Lower lobe of right lung (tissue), 2 donors: ENCODE measurements around the gene PCLO. TPM values are rescaled to one million over a fixed set of nuclear protein-coding genes. Genes with fewer than 3 reads are reported as not detected.

Experiments
- ATAC-seq, 2 donors: fragments of 200-7000 bp; cut with Tn5 transposase; one replicate each; pipeline ENCODE4 v1.9.1; 2020 to 2022; ENCODE audit warnings: mild to moderate bottlenecking in 2 of 2, moderate library complexity in 2 of 2
- DNase-seq: peaks from one replicate; pipeline ENCODE4 v3.0.0-alpha.2; 2020
- H3K27ac ChIP-seq: fragments of 200-600 bp; one replicate; pipeline ENCODE4 v1.8.0; 2022
- H3K27me3 ChIP-seq: fragments of 200-600 bp; one replicate; pipeline ENCODE4 v1.8.0; 2022; ENCODE audit warnings: low read depth
- H3K36me3 ChIP-seq: fragments of 200-600 bp; one replicate; pipeline ENCODE4 v1.8.0; 2022; ENCODE audit warnings: mild to moderate bottlenecking
- H3K4me1 ChIP-seq: fragments of 200-600 bp; one replicate; pipeline ENCODE4 v1.8.0; 2022
- H3K4me3 ChIP-seq: fragments of 200-600 bp; one replicate; pipeline ENCODE4 v1.8.0; 2022; ENCODE audit warnings: mild to moderate bottlenecking
- H3K9me3 ChIP-seq: fragments of 200-600 bp; one replicate; pipeline ENCODE4 v1.8.0; 2022
- intact Hi-C: fragments of 100-400 bp; cut with DNase I; formaldehyde crosslinking; loops from one replicate; pipeline ENCODE4 v1.11.0; 2022
- total RNA-seq: library from RNA; stranded (reverse); fragmentation: NEBNext Ultra II Directional; extraction: Animal tissue kit (Norgen Biotek cat#: 25700); gene quantifications from one replicate; pipeline ENCODE4 v1.2.1, GENCODE V29; 2021
- TF ChIP-seq, protein P1 (sequence below): fragments of 200-600 bp; IDR thresholded peaks from one replicate; pipeline ENCODE4 v1.8.0; 2022; ENCODE audit warnings: antibody characterized with exemption, mild to moderate bottlenecking
- donor health status: DM: no; HTN: yes; CAD: no; lungs with severe emphysema.

PCLO gene
- total RNA-seq, 1 donor from 2014 or later, result 2.9 TPM

- TF ChIP-seq, protein P1, sequence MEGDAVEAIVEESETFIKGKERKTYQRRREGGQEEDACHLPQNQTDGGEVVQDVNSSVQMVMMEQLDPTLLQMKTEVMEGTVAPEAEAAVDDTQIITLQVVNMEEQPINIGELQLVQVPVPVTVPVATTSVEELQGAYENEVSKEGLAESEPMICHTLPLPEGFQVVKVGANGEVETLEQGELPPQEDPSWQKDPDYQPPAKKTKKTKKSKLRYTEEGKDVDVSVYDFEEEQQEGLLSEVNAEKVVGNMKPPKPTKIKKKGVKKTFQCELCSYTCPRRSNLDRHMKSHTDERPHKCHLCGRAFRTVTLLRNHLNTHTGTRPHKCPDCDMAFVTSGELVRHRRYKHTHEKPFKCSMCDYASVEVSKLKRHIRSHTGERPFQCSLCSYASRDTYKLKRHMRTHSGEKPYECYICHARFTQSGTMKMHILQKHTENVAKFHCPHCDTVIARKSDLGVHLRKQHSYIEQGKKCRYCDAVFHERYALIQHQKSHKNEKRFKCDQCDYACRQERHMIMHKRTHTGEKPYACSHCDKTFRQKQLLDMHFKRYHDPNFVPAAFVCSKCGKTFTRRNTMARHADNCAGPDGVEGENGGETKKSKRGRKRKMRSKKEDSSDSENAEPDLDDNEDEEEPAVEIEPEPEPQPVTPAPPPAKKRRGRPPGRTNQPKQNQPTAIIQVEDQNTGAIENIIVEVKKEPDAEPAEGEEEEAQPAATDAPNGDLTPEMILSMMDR, result no peak
- H3K27me3 ChIP-seq, result no peaks in the 10 kb centered on the region
- ATAC-seq, result no peak
- H3K36me3 ChIP-seq, result no peaks in the 10 kb centered on the region
- H3K4me1 ChIP-seq, result no peaks in the 10 kb centered on the region
- H3K27ac ChIP-seq, result no peak overlapping the region
- no peaks in the 10 kb centered on the region for H3K9me3 ChIP-seq
- H3K4me3 ChIP-seq, result no peak overlapping the region
- no peak for DNase-seq
- intact Hi-C loops, result no loop called here
These were observed 177.4 kb downstream of the PCLO start for GRCh38 chr7:82985144-82985802.

DNA sequence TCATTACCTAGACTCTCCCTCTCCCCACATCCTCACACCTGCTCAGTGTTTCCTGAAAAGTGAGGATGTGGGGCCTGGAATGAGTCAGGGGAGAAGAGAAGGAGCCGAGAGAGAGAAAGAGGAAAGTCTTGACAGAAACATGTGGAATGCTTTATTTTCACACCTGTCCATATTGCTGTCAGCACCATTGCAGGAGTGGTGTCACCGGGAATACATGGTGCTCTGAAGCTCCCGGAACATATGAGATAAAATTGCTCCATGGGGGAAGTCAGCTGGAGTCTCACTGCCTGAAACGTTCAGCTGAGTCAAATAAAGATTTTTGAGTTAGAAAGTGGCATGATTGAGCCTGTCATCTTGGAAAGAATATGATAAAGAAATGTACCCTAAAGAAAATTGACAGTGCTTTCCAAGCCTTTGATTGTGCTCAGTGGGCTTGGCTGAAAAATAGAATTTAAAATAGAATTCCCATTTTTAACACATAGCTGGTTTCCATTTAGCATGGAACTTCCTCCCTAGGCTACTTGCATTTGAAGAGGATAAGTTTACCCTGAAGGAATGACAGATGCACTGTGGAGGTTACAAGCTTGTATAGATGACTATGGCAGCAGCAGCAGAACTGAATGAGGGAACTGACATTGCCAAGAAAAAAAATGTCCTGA is 182.4 kb downstream of the PCLO start:
- ATAC-seq (no peak), DNase-seq (no peak)
- TF ChIP-seq, protein P1, result no peak
- H3K27me3 ChIP-seq, result no peaks in the 10 kb centered on the region
- H3K36me3 ChIP-seq, result no peaks in the 10 kb centered on the region
- H3K4me1 ChIP-seq, result no peaks in the 10 kb centered on the region
- no peaks in the 10 kb centered on the region for H3K9me3 ChIP-seq
- H3K4me3 ChIP-seq, result no peak overlapping the region
- no peak overlapping the region for H3K27ac ChIP-seq
- intact Hi-C loops, result no loop called here

DNA sequence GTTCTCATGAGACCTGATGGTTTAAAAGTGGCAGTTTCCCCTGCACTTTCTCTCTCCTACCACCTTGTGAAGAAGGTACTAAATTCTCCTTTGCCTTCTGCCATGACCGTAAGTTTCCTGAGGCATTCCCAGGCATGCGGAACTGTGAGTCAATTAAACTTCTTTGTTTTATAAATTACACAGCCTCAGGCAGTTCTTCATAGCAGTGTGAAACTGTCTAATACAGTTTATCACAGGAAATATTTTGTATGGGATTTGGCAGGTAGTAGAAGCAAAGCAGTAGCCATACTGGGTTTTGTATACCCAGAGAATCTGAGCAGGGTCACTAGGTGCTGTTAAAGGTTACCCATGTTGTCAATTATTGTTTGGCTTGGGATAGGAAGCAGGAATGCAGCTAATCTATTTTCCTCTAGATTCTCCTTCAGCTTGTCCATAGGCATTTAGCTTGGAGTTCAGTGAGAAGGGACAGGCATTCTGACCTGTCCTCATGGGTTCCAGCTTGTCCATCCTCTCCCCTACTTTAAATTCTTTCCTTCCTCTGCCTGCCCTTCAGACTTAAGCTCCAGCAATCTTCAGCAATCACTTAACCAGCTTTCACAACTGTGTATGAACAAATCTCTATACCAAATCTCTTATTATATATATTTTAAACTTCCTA is 186.7 kb downstream of the PCLO start:
- Histone ChIP-seq H3K27me3 (no peaks in the 10 kb centered on the region), H3K4me3 (no peak overlapping the region), H3K27ac (no peak overlapping the region), H3K9me3 (no peaks in the 10 kb centered on the region), H3K4me1 (no peaks in the 10 kb centered on the region), H3K36me3 (no peaks in the 10 kb centered on the region)
- ATAC-seq (no peak), DNase-seq (no peak)
- intact Hi-C loops, result no loop called here
- TF ChIP-seq, protein P1, result no peak

- Histone ChIP-seq H3K27ac (no peak overlapping the region), H3K4me1 (no peaks in the 10 kb centered on the region), H3K27me3 (no peaks in the 10 kb centered on the region), H3K36me3 (no peaks in the 10 kb centered on the region), H3K9me3 (no peaks in the 10 kb centered on the region), H3K4me3 (no peak overlapping the region)
- TF ChIP-seq, protein P1, result no peak
- intact Hi-C loops, result no loop called here
- no peak for DNase-seq
- no peak for ATAC-seq
These were observed 190.5 kb downstream of the PCLO start for GRCh38 chr7:82972135-82972534.

GRCh38 chr7:82965088-82966036 is 197.3 kb downstream of the PCLO start:
- intact Hi-C loops, result no loop called here
- DNase-seq (no peak), ATAC-seq (no peak)
- Histone ChIP-seq H3K36me3 (no peaks in the 10 kb centered on the region), H3K4me3 (no peak overlapping the region), H3K4me1 (no peaks in the 10 kb centered on the region), H3K27ac (no peak overlapping the region), H3K27me3 (no peaks in the 10 kb centered on the region), H3K9me3 (no peaks in the 10 kb centered on the region)
- TF ChIP-seq, protein P1, result no peak
